NB4 (cell line): ENCODE results near the gene SHF.
"Not testable (repeated sequence)": the region's sequence is repeated elsewhere in the genome, so short reads cannot be mapped to it uniquely, and the experiment has no call there.

Source experiments
- CTCF ChIP-seq: IDR thresholded peaks from one replicate; pipeline ENCODE4 v1.5.1; 2012; ENCODE audit warnings: low read depth, low read length
- MAX ChIP-seq: IDR thresholded peaks from 2 replicates; pipeline ENCODE4 v1.6.1; 2011; ENCODE audit warnings: low read depth, low read length
- POLR2A ChIP-seq: IDR thresholded peaks from 2 replicates; pipeline ENCODE4 v1.6.1; 2011; ENCODE audit warnings: mild to moderate bottlenecking; ENCODE audit not compliant: insufficient read length; ENCODE audit errors: extremely low read depth

- TF ChIP-seq MAX, CTCF, POLR2A: not testable (repeated sequence)
These were observed 49.0 kb upstream of the SHF start for GRCh38 chr15:45236806-45237205.
